NCI-H226 (cell line): ENCODE measurements around the gene UBXN11.

Experiments
- DNase-seq: peaks from one replicate; pipeline ENCODE4 v3.0.0-alpha.2; 2015

The UBXN11 gene

GRCh38 chr1:26284597-26285347, 21.7 kb downstream of the UBXN11 start:
- DNase-seq, result peak; percentile 76

GRCh38 chr1:26283871-26284596, 22.4 kb downstream of the UBXN11 start:
- DNase-seq, result no peak

- DNase-seq, result no peak
Measured at GRCh38 chr1:26283279-26283853, 23.1 kb downstream of the UBXN11 start.

GRCh38 chr1:26282401-26282918, 24.0 kb downstream of the UBXN11 start:
- DNase-seq, result no peak

- no peak for DNase-seq
Measured at GRCh38 chr1:26281971-26282370, 24.5 kb downstream of the UBXN11 start.

GRCh38 chr1:26281091-26281958, 25.1 kb downstream of the UBXN11 start:
- DNase-seq, result peak; percentile 26

- DNase-seq, result peak; percentile 80
Measured at GRCh38 chr1:26280333-26281042, 25.9 kb downstream of the UBXN11 start.

- peak; percentile 87 for DNase-seq
Measured at GRCh38 chr1:26279456-26280332, 26.7 kb downstream of the UBXN11 start, which contains the start of gene SH3BGRL3. Gene SH3BGRL3 (plus strand): TSS chr1:26280086. CDS start chr1:26280156, 70 bp downstream.

GRCh38 chr1:26278724-26279455, 27.5 kb downstream of the UBXN11 start:
- DNase-seq, result no peak

- DNase-seq, result no peak
Measured at GRCh38 chr1:26278303-26278702, 28.1 kb downstream of the UBXN11 start.

- no peak for DNase-seq
Measured at GRCh38 chr1:26277719-26278118, 28.7 kb downstream of the UBXN11 start.

- no peak for DNase-seq
Measured at GRCh38 chr1:26277261-26277661, 29.2 kb downstream of the UBXN11 start.

- DNase-seq, result no peak
Measured at GRCh38 chr1:26276432-26276838, 30.0 kb downstream of the UBXN11 start.

- peak; percentile 99 for DNase-seq
Measured at GRCh38 chr1:26275580-26276431, 30.6 kb downstream of the UBXN11 start.

- peak; percentile 16 for DNase-seq
Measured at GRCh38 chr1:26274801-26275425, 31.5 kb downstream of the UBXN11 start.

- DNase-seq, result no peak
Measured at GRCh38 chr1:26269198-26269550, 37.3 kb downstream of the UBXN11 start.

GRCh38 chr1:26268290-26269197, 37.9 kb downstream of the UBXN11 start:
- DNase-seq, result no peak

- DNase-seq, result no peak
Measured at GRCh38 chr1:26265405-26265804, 41.0 kb downstream of the UBXN11 start.
